Prostate gland (tissue), 2 donors: ENCODE data around the gene BABAM2.

ENCODE experiments used
- POLR2A ChIP-seq: fragments of 450-650 bp; IDR thresholded peaks from one replicate; pipeline ENCODE4 v1.6.1; 2016; ENCODE audit warnings: antibody characterized with exemption, mild to moderate bottlenecking
- TF ChIP-seq, protein P1 (sequence below), 4 experiments: fragments of 200-600 bp in 2 of 4; fragments of 450-650 bp in 2 of 4; sonication (generic) in 2 of 4; IDR thresholded peaks; 1 replicate in 3 of 4; 2 replicates in 1 of 4; pipeline ENCODE4 v1.5.1; 2016 to 2019; ENCODE audit warnings: antibody characterized with exemption in 4 of 4, mild to moderate bottlenecking in 2 of 4, moderate library complexity in 2 of 4

DNA sequence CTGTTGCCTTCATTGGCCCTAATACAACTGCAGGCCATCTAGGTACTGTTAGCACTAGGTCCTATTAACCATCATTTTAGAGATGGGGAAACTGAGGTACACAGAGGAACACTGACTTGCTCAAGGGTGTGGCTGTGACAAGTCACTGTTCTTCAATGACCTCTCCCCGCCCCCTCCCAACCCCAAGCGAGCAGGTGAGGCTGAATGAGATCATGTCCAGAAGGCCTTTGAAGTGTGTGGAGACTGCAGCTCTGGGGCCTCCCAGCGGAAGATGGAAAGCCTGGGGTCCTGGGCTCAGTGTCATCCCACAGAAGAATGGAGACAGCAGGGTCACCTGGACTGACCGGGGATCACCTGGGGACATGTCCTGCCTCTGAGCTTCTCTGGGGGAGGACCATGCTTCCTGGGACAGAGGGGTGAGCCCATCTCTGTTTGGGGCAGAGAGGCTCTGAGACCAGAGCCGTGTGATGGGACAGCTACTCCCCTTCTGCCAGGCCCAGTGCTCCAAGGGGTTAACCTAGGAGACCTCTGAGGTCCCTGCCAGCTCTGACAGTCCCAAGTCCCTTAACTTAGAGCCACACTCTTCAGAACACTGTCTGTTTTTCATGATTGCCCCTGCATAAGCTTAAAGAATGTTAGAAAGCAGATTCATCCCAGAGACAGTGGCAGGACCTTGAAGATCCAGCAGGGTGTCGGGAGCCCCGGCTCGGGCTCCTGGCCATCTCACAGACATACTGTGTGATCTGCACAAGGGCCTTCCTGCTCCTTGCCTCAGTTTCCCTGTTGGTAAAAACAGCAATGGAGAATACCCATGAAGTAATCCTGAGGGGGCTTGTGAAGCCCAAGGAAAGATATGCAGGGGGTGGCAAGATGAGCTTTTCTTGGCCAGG is 485.5 kb downstream of the BABAM2 start:
- TF ChIP-seq, protein P1, sequence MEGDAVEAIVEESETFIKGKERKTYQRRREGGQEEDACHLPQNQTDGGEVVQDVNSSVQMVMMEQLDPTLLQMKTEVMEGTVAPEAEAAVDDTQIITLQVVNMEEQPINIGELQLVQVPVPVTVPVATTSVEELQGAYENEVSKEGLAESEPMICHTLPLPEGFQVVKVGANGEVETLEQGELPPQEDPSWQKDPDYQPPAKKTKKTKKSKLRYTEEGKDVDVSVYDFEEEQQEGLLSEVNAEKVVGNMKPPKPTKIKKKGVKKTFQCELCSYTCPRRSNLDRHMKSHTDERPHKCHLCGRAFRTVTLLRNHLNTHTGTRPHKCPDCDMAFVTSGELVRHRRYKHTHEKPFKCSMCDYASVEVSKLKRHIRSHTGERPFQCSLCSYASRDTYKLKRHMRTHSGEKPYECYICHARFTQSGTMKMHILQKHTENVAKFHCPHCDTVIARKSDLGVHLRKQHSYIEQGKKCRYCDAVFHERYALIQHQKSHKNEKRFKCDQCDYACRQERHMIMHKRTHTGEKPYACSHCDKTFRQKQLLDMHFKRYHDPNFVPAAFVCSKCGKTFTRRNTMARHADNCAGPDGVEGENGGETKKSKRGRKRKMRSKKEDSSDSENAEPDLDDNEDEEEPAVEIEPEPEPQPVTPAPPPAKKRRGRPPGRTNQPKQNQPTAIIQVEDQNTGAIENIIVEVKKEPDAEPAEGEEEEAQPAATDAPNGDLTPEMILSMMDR (IDR thresholded peaks at IDR 0.05): no peak
- TF ChIP-seq POLR2A: no peak
